OCI-LY1 (cell line): ENCODE results near the gene TAGLN3.

ENCODE experiments used
- CTCF ChIP-seq: fragments of 200-600 bp; sonication (generic), shearing (Covaris generic); IDR thresholded peaks from 2 replicates; pipeline ENCODE4 v1.5.1; 2017; ENCODE audit warnings: mild to moderate bottlenecking, antibody characterized with exemption, low read length, moderate library complexity, mixed read lengths
- EZH2 ChIP-seq: fragments of 200-600 bp; sonication (generic), shearing (Covaris generic); IDR thresholded peaks from 2 replicates; pipeline ENCODE4 v1.8.0; 2017; ENCODE audit warnings: borderline replicate concordance, mixed run types, mild to moderate bottlenecking, antibody characterized with exemption, low read length, moderate library complexity, mixed read lengths

GRCh38 chr3:112013784-112014143 lies 15.0 kb downstream of the TAGLN3 start:
- TF ChIP-seq CTCF (no peak), EZH2 (no peak)
